ENCODE data around the gene ANKRD29.

- TF ChIP-seq CTCF (IDR thresholded peaks at IDR 0.05) (no peak), POLR2AphosphoS5 (IDR thresholded peaks at IDR 0.05) (no peak)
These were observed 81.9 kb downstream of the ANKRD29 start for GRCh38 chr18:23580677-23581367.

All from prostate gland (tissue), 2 donors.